Body of pancreas (tissue), 4 donors: ENCODE results near the gene XIST. TPM values are rescaled to one million over a fixed set of nuclear protein-coding genes. Genes with fewer than 3 reads are reported as not detected.

Experiments used
- ATAC-seq: fragments of 150-250 bp; one replicate; pipeline ENCODE4 v1.9.1; 2016
- DNase-seq, 4 donors: peaks; one replicate each; pipeline ENCODE4 v3.0.0-alpha.2; 2019
- H3K27ac ChIP-seq, 4 donors: fragments of 200-600 bp; sonication (generic); 1 replicate in 3 of 4; 2 replicates in 1 of 4; pipeline versions ENCODE4 v1.5.1 to v1.6.1; 2016 to 2019; ENCODE audit warnings: mild to moderate bottlenecking in 1 of 4, mixed read lengths in 1 of 4, moderate library complexity in 1 of 4
- H3K27me3 ChIP-seq, 2 donors: fragments of 200-600 bp; sonication (generic); one replicate each; pipeline ENCODE4 v1.6.0; 2016; ENCODE audit warnings: mild to moderate bottlenecking in 1 of 2
- H3K36me3 ChIP-seq, 2 donors: fragments of 200-600 bp; sonication (generic); replicated peaks in 1 of 2; 2 replicates each; pipeline ENCODE4 v1.5.1; 2016; ENCODE audit warnings: low read depth in 2 of 2; ENCODE audit not compliant: insufficient read depth in 1 of 2
- H3K4me1 ChIP-seq: fragments of 200-600 bp; sonication (generic); one replicate; pipeline ENCODE4 v1.6.0; 2016
- H3K4me3 ChIP-seq, 2 donors: fragments of 200-600 bp; sonication (generic); 1 replicate in 1 of 2; 2 replicates in 1 of 2; pipeline ENCODE4 v1.5.1; 2016 to 2019
- H3K9me3 ChIP-seq, 3 donors: fragments of 200-600 bp; sonication (generic); 1 replicate in 2 of 3; 2 replicates in 1 of 3; pipeline ENCODE4 v1.5.1; 2016
- POLR2A ChIP-seq, 3 donors: fragments of 450-650 bp; IDR thresholded peaks; one replicate each; pipeline ENCODE4 v1.6.1; 2016; ENCODE audit warnings: antibody characterized with exemption in 3 of 3, mild to moderate bottlenecking in 2 of 3
- WGBS, 2 donors: methylation state at CpG; one replicate each; pipeline ENCODE4 v1.1.5; 2017; 5-methylcytosine and 5-hydroxymethylcytosine counted together
- intact Hi-C: fragments of 100-400 bp; cut with DNase I; formaldehyde crosslinking; loops from one replicate; pipeline ENCODE4 v1.15.1; 2023
- total RNA-seq, 2 donors: library from RNA; depleted of rRNA; stranded (reverse); fragments of >200 nt; gene quantifications; one replicate each; pipeline ENCODE4 v1.1.0, GENCODE V29; 2016
- TF ChIP-seq, protein P1 (sequence below), 7 experiments: fragments of 450-650 bp in 4 of 7; fragments of 200-600 bp in 3 of 7; sonication (generic) in 3 of 7; IDR thresholded peaks; one replicate each; pipeline ENCODE4 v1.5.1; 2016 to 2019; ENCODE audit warnings: antibody characterized with exemption in 7 of 7

Gene XIST
- total RNA-seq, 2 donors from 2014 or later, result 246 to 462 TPM

DNA sequence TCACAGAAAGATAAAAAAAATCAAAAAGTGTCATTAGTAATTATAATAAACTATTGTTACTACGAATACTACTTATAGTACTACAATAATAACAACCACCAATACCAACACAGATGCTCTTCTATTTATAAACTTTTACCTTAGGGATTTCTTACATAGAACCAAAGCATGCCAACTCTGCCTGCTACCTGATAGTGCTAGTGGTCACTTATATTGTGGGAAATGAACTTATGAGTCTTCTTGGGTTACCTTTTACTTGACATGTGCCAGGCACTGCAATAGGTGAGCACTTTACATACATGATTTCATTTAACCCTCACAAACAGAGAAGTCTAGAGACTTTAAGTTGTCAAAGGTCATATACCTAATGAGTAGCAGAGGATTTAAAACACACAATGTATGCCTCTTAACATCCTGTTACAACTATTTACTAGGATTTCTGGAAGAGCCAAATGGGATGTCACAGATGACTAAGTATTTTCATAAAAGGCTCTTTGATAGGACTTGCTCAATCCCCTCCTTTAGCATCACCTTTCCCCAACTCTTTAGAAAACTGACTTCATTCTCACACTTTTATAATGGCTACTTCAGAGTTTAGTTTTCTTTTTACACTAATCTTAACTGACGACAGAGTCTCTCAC is 24.3 kb downstream of the XIST start:
- Histone ChIP-seq H3K9me3 (no peaks in the 10 kb centered on the region), H3K36me3 (no peaks in the 10 kb centered on the region), H3K27ac (no peak overlapping the region), H3K4me3 (no peak overlapping the region), H3K27me3 (no peaks in the 10 kb centered on the region), H3K4me1 (no peaks in the 10 kb centered on the region)
- ATAC-seq (no peak), DNase-seq (no peak)
- WGBS, 2 donors, result 63% methylated on average over 2 of the region's 2 CpGs
- TF ChIP-seq, protein P1, sequence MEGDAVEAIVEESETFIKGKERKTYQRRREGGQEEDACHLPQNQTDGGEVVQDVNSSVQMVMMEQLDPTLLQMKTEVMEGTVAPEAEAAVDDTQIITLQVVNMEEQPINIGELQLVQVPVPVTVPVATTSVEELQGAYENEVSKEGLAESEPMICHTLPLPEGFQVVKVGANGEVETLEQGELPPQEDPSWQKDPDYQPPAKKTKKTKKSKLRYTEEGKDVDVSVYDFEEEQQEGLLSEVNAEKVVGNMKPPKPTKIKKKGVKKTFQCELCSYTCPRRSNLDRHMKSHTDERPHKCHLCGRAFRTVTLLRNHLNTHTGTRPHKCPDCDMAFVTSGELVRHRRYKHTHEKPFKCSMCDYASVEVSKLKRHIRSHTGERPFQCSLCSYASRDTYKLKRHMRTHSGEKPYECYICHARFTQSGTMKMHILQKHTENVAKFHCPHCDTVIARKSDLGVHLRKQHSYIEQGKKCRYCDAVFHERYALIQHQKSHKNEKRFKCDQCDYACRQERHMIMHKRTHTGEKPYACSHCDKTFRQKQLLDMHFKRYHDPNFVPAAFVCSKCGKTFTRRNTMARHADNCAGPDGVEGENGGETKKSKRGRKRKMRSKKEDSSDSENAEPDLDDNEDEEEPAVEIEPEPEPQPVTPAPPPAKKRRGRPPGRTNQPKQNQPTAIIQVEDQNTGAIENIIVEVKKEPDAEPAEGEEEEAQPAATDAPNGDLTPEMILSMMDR (IDR thresholded peaks at IDR 0.05), result no peak
- no peak for TF ChIP-seq POLR2A (IDR thresholded peaks at IDR 0.05)
- intact Hi-C loops, result no loop called here

DNA sequence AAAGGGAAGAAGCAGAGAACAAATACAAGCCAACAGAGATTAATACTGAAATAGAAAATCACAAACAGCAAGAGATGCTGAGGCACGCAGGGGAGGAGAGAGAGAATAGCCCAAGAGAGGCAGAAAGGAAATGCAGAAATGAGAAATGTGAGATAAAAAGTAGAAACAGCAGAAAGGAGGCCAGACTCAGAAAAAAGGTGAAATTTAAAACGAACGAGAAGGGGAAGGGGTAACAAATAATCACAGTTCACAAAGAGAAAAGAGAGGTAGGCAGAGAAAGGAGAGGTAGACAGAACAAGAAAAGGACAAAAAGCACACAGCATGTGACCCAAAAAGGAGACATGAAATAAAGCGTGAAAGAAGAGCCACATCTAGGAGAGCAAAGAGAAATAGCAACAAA is 25.1 kb downstream of the XIST start:
- Histone ChIP-seq H3K9me3 (no peaks in the 10 kb centered on the region), H3K4me3 (no peak overlapping the region), H3K27ac (no peak overlapping the region), H3K27me3 (no peaks in the 10 kb centered on the region), H3K36me3 (no peaks in the 10 kb centered on the region), H3K4me1 (no peaks in the 10 kb centered on the region)
- ATAC-seq (no peak), DNase-seq (no peak)
- WGBS, 2 donors, result 47 to 66% methylated on average over 4 of the region's 4 CpGs
- TF ChIP-seq POLR2A (IDR thresholded peaks at IDR 0.05), result no peak
- TF ChIP-seq, protein P1 (IDR thresholded peaks at IDR 0.05), result no peak
- intact Hi-C loops, result no loop called here

DNA sequence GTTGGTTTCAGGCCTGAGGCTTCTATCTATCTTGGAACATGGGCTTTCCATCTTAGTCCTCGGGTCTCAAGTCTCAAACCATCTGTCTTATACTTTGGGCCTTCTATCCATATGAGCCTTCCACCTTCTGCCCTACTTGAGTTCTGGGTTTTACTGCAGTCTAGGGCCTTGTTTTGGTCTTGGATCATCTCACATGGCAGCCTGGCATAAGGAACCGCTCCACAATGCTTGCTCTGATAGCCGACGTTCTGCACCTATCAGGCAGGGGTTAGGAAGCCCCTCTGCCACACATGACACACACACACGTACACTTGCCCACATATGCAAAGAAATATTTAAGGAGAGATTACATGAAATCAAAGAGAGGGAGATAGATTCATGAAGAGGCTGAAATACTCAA is 25.5 kb downstream of the XIST start:
- no peaks in the 10 kb centered on the region for H3K27me3 ChIP-seq
- ATAC-seq, result no peak
- WGBS, 2 donors, result 38 to 58% methylated on average over 2 to 5 of the region's 5 CpGs
- no peak overlapping the region for H3K27ac ChIP-seq
- no peak overlapping the region for H3K4me3 ChIP-seq
- H3K9me3 ChIP-seq, result no peaks in the 10 kb centered on the region
- TF ChIP-seq, protein P1 (IDR thresholded peaks at IDR 0.05), result no peak
- TF ChIP-seq POLR2A (IDR thresholded peaks at IDR 0.05), result no peak
- no peaks in the 10 kb centered on the region for H3K36me3 ChIP-seq
- intact Hi-C loops, result no loop called here
- DNase-seq, result no peak
- no peaks in the 10 kb centered on the region for H3K4me1 ChIP-seq

DNA sequence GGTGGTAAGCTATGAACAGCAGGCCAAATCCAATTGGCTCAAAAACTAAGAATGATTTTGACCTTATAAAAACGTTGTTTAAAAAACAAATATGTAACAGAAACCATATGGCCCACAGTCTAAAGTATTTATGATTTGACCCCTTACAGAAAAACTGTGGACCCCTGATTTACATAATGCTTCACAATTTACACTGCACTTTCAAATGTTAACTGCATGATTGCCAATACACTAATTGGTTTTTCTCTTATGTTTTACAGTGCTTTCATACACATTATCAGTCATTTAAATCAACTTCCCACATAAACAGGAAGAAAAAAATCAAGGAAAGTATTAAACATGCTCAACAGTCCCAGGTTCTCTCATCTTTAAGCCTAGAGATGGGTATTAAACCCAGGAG is 26.9 kb downstream of the XIST start:
- no peak overlapping the region for H3K27ac ChIP-seq
- ATAC-seq (no peak), DNase-seq (no peak)
- TF ChIP-seq, protein P1 (IDR thresholded peaks at IDR 0.05), result no peak
- no peak for TF ChIP-seq POLR2A (IDR thresholded peaks at IDR 0.05)
- 9 to 16% methylated on average over 1 of the region's 1 CpG for WGBS, 2 donors
- no peaks in the 10 kb centered on the region for H3K9me3 ChIP-seq
- H3K27me3 ChIP-seq, result no peaks in the 10 kb centered on the region
- no peaks in the 10 kb centered on the region for H3K36me3 ChIP-seq
- intact Hi-C loops, result no loop called here
- H3K4me1 ChIP-seq, result no peaks in the 10 kb centered on the region
- H3K4me3 ChIP-seq, result no peak overlapping the region

DNA sequence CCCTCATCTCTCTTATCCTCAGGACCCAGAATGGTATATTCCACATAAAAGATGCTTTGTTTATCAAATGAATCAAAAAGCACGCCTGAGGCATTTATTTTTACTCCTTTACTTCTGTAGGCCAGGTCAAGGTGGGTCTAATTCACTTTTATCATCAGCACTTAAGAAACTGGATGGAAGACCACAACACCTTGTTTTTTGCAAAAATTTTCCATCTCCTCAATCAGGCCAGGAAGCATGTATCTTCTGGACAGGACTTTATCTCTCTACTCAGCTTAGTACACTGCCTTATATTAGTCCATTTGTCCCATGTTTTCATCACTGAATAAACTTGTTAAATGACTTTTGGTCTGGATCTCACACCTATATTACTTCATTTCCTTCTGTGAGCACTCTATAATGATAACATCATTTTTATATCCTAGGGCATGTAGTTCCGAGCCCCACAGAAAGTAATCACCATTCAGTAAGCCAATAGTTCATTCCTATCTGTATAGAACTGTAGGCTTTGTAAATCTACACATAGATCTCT is 29.0 kb downstream of the XIST start:
- WGBS, 2 donors, result 63 to 71% methylated on average over 2 of the region's 2 CpGs
- intact Hi-C loops, result no loop called here
- DNase-seq (no peak), ATAC-seq (no peak)
- H3K4me1 ChIP-seq, result no peaks in the 10 kb centered on the region
- no peak overlapping the region for H3K4me3 ChIP-seq
- no peaks in the 10 kb centered on the region for H3K27me3 ChIP-seq
- no peaks in the 10 kb centered on the region for H3K36me3 ChIP-seq
- no peaks in the 10 kb centered on the region for H3K9me3 ChIP-seq
- TF ChIP-seq, protein P1 (IDR thresholded peaks at IDR 0.05), result no peak
- H3K27ac ChIP-seq, result no peak overlapping the region
